Testis (tissue), 5 donors: Measurements from ENCODE around the gene HSFY2. TPM values are rescaled to one million over a fixed set of nuclear protein-coding genes. Genes with fewer than 3 reads are reported as not detected.
"Not testable (repeated sequence)": the region's sequence is repeated elsewhere in the genome, so short reads cannot be mapped to it uniquely, and the experiment has no call there.

ENCODE experiments used
- DNase-seq: peaks from one replicate; pipeline ENCODE4 v3.0.0-alpha.2; 2019
- H3K27ac ChIP-seq, 2 donors: fragments of 200-600 bp; sonication (generic); one replicate each; pipeline ENCODE4 v1.5.1; 2019
- H3K27me3 ChIP-seq: fragments of 200-600 bp; sonication (generic); one replicate; pipeline ENCODE4 v1.5.1; 2019
- H3K36me3 ChIP-seq: fragments of 200-600 bp; sonication (generic); one replicate; pipeline ENCODE4 v1.5.1; 2017; ENCODE audit warnings: low read depth; ENCODE audit errors: missing control alignments
- H3K4me1 ChIP-seq: fragments of 200-600 bp; sonication (generic); one replicate; pipeline ENCODE4 v1.5.1; 2019
- H3K4me3 ChIP-seq, 2 donors: fragments of 200-600 bp; sonication (generic); one replicate each; pipeline ENCODE4 v1.5.1; 2017 to 2019
- H3K9me3 ChIP-seq: fragments of 200-600 bp; sonication (generic); one replicate; pipeline ENCODE4 v1.5.1; 2017
- WGBS, 2 donors: methylation state at CpG; one replicate each; pipeline ENCODE4 v1.1.5; 2018; 5-methylcytosine and 5-hydroxymethylcytosine counted together
- intact Hi-C: fragments of 100-400 bp; cut with DNase I; formaldehyde crosslinking; loops from one replicate; pipeline ENCODE4 v1.15.1; 2023; ENCODE audit warnings: low total_unique reads
- long read RNA-seq, 2 donors: transcript quantifications; one replicate each; lab custom pipeline, GENCODE V29; 2026
- polyA plus RNA-seq: library from polyadenylated mRNA; stranded (reverse); fragments of 350-450 nt; fragmentation: Illumina TruSeq; extraction: RNeasy Lipid Tissue Mini Kit (QIAGEN cat#74804); gene quantifications from one replicate; pipeline ENCODE4 v1.2.3, GENCODE V29; 2014; ENCODE audit warnings: low read depth, low replicate concordance; ENCODE audit not compliant: insufficient read depth
- small RNA-seq, 2 donors: library from RNA; depleted of rRNA; stranded (forward); fragments of <200 nt; gene quantifications; one replicate each; pipeline ENCODE3, GENCODE V24; 2016
- total RNA-seq, 2 donors: library from RNA; depleted of rRNA; stranded (reverse); fragments of >200 nt; gene quantifications; one replicate each; pipeline ENCODE4 v1.2.3, GENCODE V29; 2016

Gene HSFY2
- 10 to 100 TPM in 1 of 2 donors, 1 to 10 TPM in 1; 7.2 to 12.2 TPM for total RNA-seq
- 0.49 TPM for polyA plus RNA-seq
- long read RNA-seq, donor 1, result 0 reads
- long read RNA-seq, donor 2, result 0 reads

GRCh38 chrY:18773635-18774034, at the start of gene HSFY2:
Gene HSFY2 (minus strand): TSS chrY:18773735. CDS start chrY:18773618, 117 bp downstream.
- H3K4me1 ChIP-seq, H3K9me3 ChIP-seq, DNase-seq, intact Hi-C loops, H3K27me3 ChIP-seq, H3K36me3 ChIP-seq, H3K4me3 ChIP-seq, H3K27ac ChIP-seq: not testable (repeated sequence)
- no CpG with 5 or more reads among the region's 1 CpG for WGBS, 2 donors

GRCh38 chrY:18815751-18816150, 42.2 kb upstream of the HSFY2 start:
- intact Hi-C loops, H3K9me3 ChIP-seq, H3K36me3 ChIP-seq, H3K27ac ChIP-seq, H3K27me3 ChIP-seq, H3K4me3 ChIP-seq, DNase-seq, H3K4me1 ChIP-seq: not testable (repeated sequence)
- no CpG with 5 or more reads among the region's 5 CpGs for WGBS, 2 donors

GRCh38 chrY:18788757-18789406, 15.3 kb upstream of the HSFY2 start:
- H3K9me3 ChIP-seq, result not testable (repeated sequence)
- no CpG with 5 or more reads among the region's 2 CpGs for WGBS, 2 donors

GRCh38 chrY:18754077-18754476, 19.5 kb downstream of the HSFY2 start:
- H3K27ac ChIP-seq, H3K27me3 ChIP-seq, H3K36me3 ChIP-seq, intact Hi-C loops, DNase-seq, H3K4me1 ChIP-seq, H3K4me3 ChIP-seq, H3K9me3 ChIP-seq: not testable (repeated sequence)
- no CpG with 5 or more reads among the region's 2 CpGs for WGBS, 2 donors

More at GRCh38 chrY:18788757-18789406, 15.3 kb upstream of the HSFY2 start:
- intact Hi-C loops, H3K4me3 ChIP-seq, H3K36me3 ChIP-seq, H3K27me3 ChIP-seq, H3K27ac ChIP-seq, H3K4me1 ChIP-seq, DNase-seq: not testable (repeated sequence)

- H3K9me3 ChIP-seq, H3K36me3 ChIP-seq, H3K4me3 ChIP-seq, intact Hi-C loops, H3K27me3 ChIP-seq, H3K4me1 ChIP-seq, H3K27ac ChIP-seq, DNase-seq: not testable (repeated sequence)
- WGBS, 2 donors, result no CpG with 5 or more reads among the region's 2 CpGs
These were observed 20.3 kb downstream of the HSFY2 start for GRCh38 chrY:18753133-18753815.

- H3K27ac ChIP-seq, DNase-seq, H3K27me3 ChIP-seq, H3K9me3 ChIP-seq, intact Hi-C loops, H3K4me1 ChIP-seq, H3K36me3 ChIP-seq, H3K4me3 ChIP-seq: not testable (repeated sequence)
- WGBS, 2 donors, result no CpG with 5 or more reads among the region's 3 CpGs
These were observed 49.8 kb downstream of the HSFY2 start for GRCh38 chrY:18723714-18724113.

Small RNA genes lying within 50 kb of the gene (small RNA-seq; reads per million reads assigned to genes)
- gene GPM6BP2, result 0 reads per million in 2 donors

Other genes with a start within 250 kb of the HSFY2 start
- 10 to 100 TPM in 1 of 2 donors, 1 to 10 TPM in 1; 6.9 to 12.7 TPM for gene HSFY1, start 227.0 kb downstream of the HSFY2 start, total RNA-seq
- 32.3 TPM for gene HSFY1, start 227.0 kb downstream of the HSFY2 start, polyA plus RNA-seq